DOHH2 (cell line): ENCODE results near the gene SHROOM3.

Experiments
- H3F3A ChIP-seq: fragments of 200-600 bp; sonication (generic), shearing (Covaris generic); 2 replicates; pipeline ENCODE4 v1.6.0; 2016; ENCODE audit warnings: antibody characterized with exemption, mild to moderate bottlenecking; ENCODE audit not compliant: control insufficient read depth, insufficient read depth
- H3K27ac ChIP-seq: fragments of 200-600 bp; sonication (generic); 2 replicates; pipeline ENCODE4 v1.5.1; 2014; ENCODE audit warnings: low read depth, mild to moderate bottlenecking, low read length, moderate library complexity
- H3K27me3 ChIP-seq: fragments of 200-600 bp; sonication (generic); 2 replicates; pipeline ENCODE4 v1.6.1; 2014; ENCODE audit warnings: mild to moderate bottlenecking, low read length, mixed read lengths; ENCODE audit not compliant: control insufficient read depth
- H3K36me3 ChIP-seq: fragments of 200-600 bp; sonication (generic); 2 replicates; pipeline ENCODE4 v1.6.1; 2014; ENCODE audit warnings: mild to moderate bottlenecking, low read length, moderate library complexity, mixed read lengths; ENCODE audit not compliant: control insufficient read depth
- H3K4me1 ChIP-seq: fragments of 200-600 bp; sonication (generic); 2 replicates; pipeline ENCODE4 v1.6.1; 2014; ENCODE audit warnings: mild to moderate bottlenecking, low read length, mixed read lengths; ENCODE audit not compliant: control insufficient read depth
- H3K4me2 ChIP-seq: fragments of 200-600 bp; sonication (generic); 2 replicates; pipeline ENCODE4 v1.6.0; 2014; ENCODE audit warnings: mild to moderate bottlenecking, low read length, moderate library complexity
- H3K4me3 ChIP-seq: fragments of 200-600 bp; sonication (generic); 2 replicates; pipeline ENCODE4 v1.5.1; 2014; ENCODE audit warnings: mild to moderate bottlenecking, low read length, mixed read lengths
- H3K79me2 ChIP-seq: fragments of 200-600 bp; sonication (generic); 2 replicates; pipeline ENCODE4 v1.6.1; 2014; ENCODE audit warnings: mild to moderate bottlenecking, low read length, mixed read lengths; ENCODE audit not compliant: control insufficient read depth
- H3K9me2 ChIP-seq: fragments of 200-600 bp; sonication (generic); replicated peaks from 2 replicates; pipeline ENCODE4 v1.6.1; 2014; ENCODE audit warnings: mild to moderate bottlenecking, low read length, mixed read lengths; ENCODE audit not compliant: control insufficient read depth
- H3K9me3 ChIP-seq: fragments of 200-600 bp; sonication (generic); 2 replicates; pipeline ENCODE4 v1.6.1; 2014; ENCODE audit warnings: antibody characterized with exemption, low read length, mixed read lengths; ENCODE audit not compliant: control insufficient read depth, insufficient read depth
- H4K20me1 ChIP-seq: fragments of 200-600 bp; sonication (generic); 2 replicates; pipeline ENCODE4 v1.6.0; 2014; ENCODE audit warnings: low read depth, mild to moderate bottlenecking, antibody characterized with exemption, low read length, moderate library complexity; ENCODE audit not compliant: control insufficient read depth, insufficient read depth
- CTCF ChIP-seq: fragments of 200-600 bp; sonication (generic); IDR thresholded peaks from one replicate; pipeline ENCODE4 v1.5.1; 2014; ENCODE audit warnings: antibody characterized with exemption, mild to moderate bottlenecking, low read depth, low read length; ENCODE audit not compliant: poor library complexity, severe bottlenecking
- EZH2phosphoT487 ChIP-seq: fragments of 200-600 bp; sonication (generic); IDR thresholded peaks from 2 replicates; pipeline ENCODE4 v1.6.1; 2017; ENCODE audit warnings: borderline replicate concordance, mild to moderate bottlenecking, antibody characterized with exemption, low read length, moderate library complexity, mixed read lengths

Gene SHROOM3

GRCh38 chr4:76658231-76659102 is 223.4 kb downstream of the SHROOM3 start:
- no peaks in the 10 kb centered on the region for H3K27me3 ChIP-seq
- H3K27ac ChIP-seq = no peak overlapping the region
- H3K4me1 ChIP-seq = no peaks in the 10 kb centered on the region
- no peaks in the 10 kb centered on the region for H3K9me3 ChIP-seq
- no peaks in the 10 kb centered on the region for H3F3A ChIP-seq
- H3K79me2 ChIP-seq = no peaks in the 10 kb centered on the region
- no peaks in the 10 kb centered on the region for H4K20me1 ChIP-seq
- no peak overlapping the region for H3K4me3 ChIP-seq
- no peaks in the 10 kb centered on the region for H3K9me2 ChIP-seq
- no peak overlapping the region for H3K4me2 ChIP-seq
- H3K36me3 ChIP-seq = no peaks in the 10 kb centered on the region
- TF ChIP-seq EZH2phosphoT487 = no peak
- TF ChIP-seq CTCF = no peak

- H4K20me1 ChIP-seq = no peaks in the 10 kb centered on the region
- TF ChIP-seq CTCF = no peak
- H3K4me1 ChIP-seq = no peaks in the 10 kb centered on the region
- H3K27me3 ChIP-seq = no peaks in the 10 kb centered on the region
- no peaks in the 10 kb centered on the region for H3K36me3 ChIP-seq
- H3K4me3 ChIP-seq = no peak overlapping the region
- H3K27ac ChIP-seq = no peak overlapping the region
- no peaks in the 10 kb centered on the region for H3K9me2 ChIP-seq
- H3K79me2 ChIP-seq = no peaks in the 10 kb centered on the region
- H3K9me3 ChIP-seq = no peaks in the 10 kb centered on the region
- H3K4me2 ChIP-seq = no peak overlapping the region
- no peaks in the 10 kb centered on the region for H3F3A ChIP-seq
Measured at GRCh38 chr4:76659103-76659490, 224.1 kb downstream of the SHROOM3 start.

GRCh38 chr4:76663824-76664223 is 228.8 kb downstream of the SHROOM3 start:
- Histone ChIP-seq H3K36me3 (no peaks in the 10 kb centered on the region), H3F3A (no peaks in the 10 kb centered on the region), H3K9me2 (no peaks in the 10 kb centered on the region), H3K79me2 (no peaks in the 10 kb centered on the region), H3K4me1 (no peaks in the 10 kb centered on the region), H3K27me3 (no peaks in the 10 kb centered on the region), H3K9me3 (no peaks in the 10 kb centered on the region), H3K4me2 (no peak overlapping the region), H3K4me3 (no peak overlapping the region), H4K20me1 (no peaks in the 10 kb centered on the region), H3K27ac (no peak overlapping the region)
- TF ChIP-seq CTCF = no peak
- TF ChIP-seq EZH2phosphoT487 = no peak
